Inflammatory macrophage (primary cell): Measurements from ENCODE around the gene MTRR.

Experiments used
- DNase-seq, 2 donors: peaks; one replicate each; pipeline ENCODE4 v3.0.0-alpha.2; 2020 to 2022

The MTRR gene

GRCh38 chr5:7857926-7858632 is 10.9 kb upstream of the MTRR start:
- DNase-seq, result no peak

- no peak for DNase-seq
These were observed 2.8 kb upstream of the MTRR start for GRCh38 chr5:7866196-7866595.

- DNase-seq, result no peak
These were observed 1.7 kb upstream of the MTRR start for GRCh38 chr5:7867260-7867659.

- no peak for DNase-seq
These were observed 548 bp upstream of the MTRR start for GRCh38 chr5:7868427-7868772.

- peak; percentile 28 to 65 for DNase-seq
These were observed 657 bp downstream of the MTRR start for GRCh38 chr5:7869474-7870136.

GRCh38 chr5:7871653-7872052 is 2.7 kb downstream of the MTRR start:
- DNase-seq, result no peak

GRCh38 chr5:7872517-7873130 is 3.7 kb downstream of the MTRR start:
- DNase-seq, result no peak

- DNase-seq, result no peak
These were observed 4.3 kb downstream of the MTRR start for GRCh38 chr5:7873216-7873615.

- DNase-seq, result no peak
These were observed 5.7 kb downstream of the MTRR start for GRCh38 chr5:7874639-7875038.

- no peak for DNase-seq
These were observed 6.2 kb downstream of the MTRR start for GRCh38 chr5:7875151-7875550.

GRCh38 chr5:7876867-7877266 is 7.9 kb downstream of the MTRR start:
- DNase-seq, result peak in 1 of 2 donors; percentile 61

GRCh38 chr5:7877851-7878250 is 8.9 kb downstream of the MTRR start:
- DNase-seq, result no peak

GRCh38 chr5:7878381-7878873 is 9.5 kb downstream of the MTRR start:
- peak; percentile 85 to 94 for DNase-seq

- DNase-seq, result no peak
These were observed 12.1 kb downstream of the MTRR start for GRCh38 chr5:7881091-7881490.

- DNase-seq, result no peak
These were observed 12.9 kb downstream of the MTRR start for GRCh38 chr5:7881816-7882215.

GRCh38 chr5:7882926-7883325 is 14.0 kb downstream of the MTRR start:
- no peak for DNase-seq

- DNase-seq, result no peak
These were observed 15.7 kb downstream of the MTRR start for GRCh38 chr5:7884491-7885267.

GRCh38 chr5:7886849-7887475 is 18.0 kb downstream of the MTRR start:
- DNase-seq, result peak in 1 of 2 donors; percentile 44

GRCh38 chr5:7888901-7889300 is 20.0 kb downstream of the MTRR start:
- no peak for DNase-seq

GRCh38 chr5:7894439-7894838 is 25.5 kb downstream of the MTRR start:
- no peak for DNase-seq

GRCh38 chr5:7894860-7895259 is 25.9 kb downstream of the MTRR start:
- DNase-seq, result no peak

GRCh38 chr5:7897014-7897600 is 28.2 kb downstream of the MTRR start:
- peak; percentile 15 to 22 for DNase-seq
